Esophagus squamous epithelium (tissue), 5 donors: ENCODE measurements around the gene ANKRD28. TPM values are rescaled to one million over a fixed set of nuclear protein-coding genes. Genes with fewer than 3 reads are reported as not detected.
A peak's percentile ranks its signal among the peaks of the same experiment; 100 is the strongest.
"Not testable (repeated sequence)": the region's sequence is repeated elsewhere in the genome, so short reads cannot be mapped to it uniquely, and the experiment has no call there.

Source experiments
- DNase-seq: peaks from one replicate; lab custom pipeline; 2025; lab: John Stamatoyannopoulos, UW
- H3K27ac ChIP-seq, 4 donors: fragments of 200-600 bp; sonication (generic); one replicate each; pipeline ENCODE4 v1.5.1; 2016 to 2019; ENCODE audit warnings: mild to moderate bottlenecking in 1 of 4
- H3K27me3 ChIP-seq, 4 donors: fragments of 200-600 bp; sonication (generic); 1 replicate in 3 of 4; 2 replicates in 1 of 4; pipeline versions ENCODE4 v1.5.1 to v1.6.0; 2017 to 2021; ENCODE audit warnings: antibody characterized with exemption in 1 of 4
- H3K36me3 ChIP-seq, 3 donors: fragments of 200-600 bp; sonication (generic); one replicate each; pipeline ENCODE4 v1.5.1; 2016 to 2019
- H3K4me1 ChIP-seq, 3 donors: fragments of 200-600 bp; sonication (generic); one replicate each; pipeline ENCODE4 v1.5.1; 2017 to 2019
- H3K4me3 ChIP-seq, 4 donors: fragments of 200-600 bp; sonication (generic); 1 replicate in 3 of 4; 2 replicates in 1 of 4; pipeline ENCODE4 v1.5.1; 2016 to 2019; ENCODE audit warnings: mild to moderate bottlenecking in 2 of 4, moderate library complexity in 1 of 4
- H3K9me3 ChIP-seq, 3 donors: fragments of 200-600 bp; sonication (generic); one replicate each; pipeline ENCODE4 v1.5.1; 2016 to 2019
- POLR2A ChIP-seq, 4 donors: fragments of 450-650 bp; IDR thresholded peaks; one replicate each; pipeline ENCODE4 v1.6.1; 2017; ENCODE audit warnings: antibody characterized with exemption in 4 of 4, mild to moderate bottlenecking in 4 of 4, moderate library complexity in 3 of 4
- WGBS, 2 donors: methylation state at CpG; one replicate each; pipeline ENCODE4 v1.1.5; 2018; 5-methylcytosine and 5-hydroxymethylcytosine counted together
- intact Hi-C: fragments of 100-400 bp; cut with DNase I; formaldehyde crosslinking; loops from one replicate; pipeline ENCODE4 v1.15.0; 2022
- small RNA-seq, 4 donors: library from RNA; depleted of rRNA; stranded (forward); fragments of <200 nt; gene quantifications; one replicate each; pipeline ENCODE3, GENCODE V24; 2016
- total RNA-seq, 4 donors: library from RNA; depleted of rRNA; stranded (reverse); fragments of >200 nt; gene quantifications; one replicate each; pipeline ENCODE4 v1.1.0, GENCODE V29; 2016
- TF ChIP-seq, protein P1 (sequence below), 6 experiments: fragments of 450-650 bp in 4 of 6; fragments of 200-600 bp in 2 of 6; sonication (generic) in 2 of 6; IDR thresholded peaks; one replicate each; pipeline ENCODE4 v1.5.1; 2016 to 2019; ENCODE audit warnings: antibody characterized with exemption in 6 of 6, mild to moderate bottlenecking in 4 of 6, moderate library complexity in 4 of 6
- donor health status: DM: yes; HTN: yes; CAD: no.

The ANKRD28 gene
- total RNA-seq, 4 donors from 2014 or later = 20.8 to 49.6 (median 31.8) TPM

DNA sequence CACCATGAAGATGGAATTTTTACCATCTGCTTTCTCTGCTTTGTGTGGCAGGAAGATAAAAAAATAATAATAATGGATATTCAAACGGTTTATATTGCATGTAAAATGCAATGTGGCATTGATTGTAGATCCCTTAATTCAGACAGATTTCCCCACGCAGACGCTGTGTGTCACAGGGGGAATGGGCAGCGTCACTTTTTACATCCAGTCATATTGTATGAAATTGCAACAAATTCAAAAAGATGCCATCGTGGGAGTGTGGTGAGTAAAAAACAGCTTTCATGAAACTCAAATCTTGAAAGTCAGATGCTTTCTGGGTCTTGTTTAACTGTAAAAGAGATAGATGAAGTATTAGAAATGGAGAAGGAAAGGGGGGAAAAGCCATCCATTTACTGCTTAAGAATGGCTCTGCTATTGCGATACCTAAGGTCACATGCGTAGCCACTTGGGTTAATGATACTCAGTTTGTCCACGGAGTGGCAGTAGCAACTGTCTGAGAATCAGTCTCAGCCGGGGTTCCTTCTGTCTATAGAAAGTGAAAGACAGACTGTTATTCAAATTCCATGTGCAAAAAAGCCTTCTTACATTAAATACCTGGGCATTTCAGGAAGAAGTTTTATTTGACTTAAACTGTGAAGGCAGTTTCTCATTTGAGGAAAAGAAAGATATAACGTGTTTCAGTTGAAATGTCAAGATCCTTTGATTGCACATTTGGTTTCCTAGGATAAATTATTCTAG is 167.8 kb downstream of the ANKRD28 start:
- H3K4me1 ChIP-seq = peaks cover 9 to 29% (median 18%) of the 10 kb centered on the region in 3 donors
- TF ChIP-seq, protein P1, sequence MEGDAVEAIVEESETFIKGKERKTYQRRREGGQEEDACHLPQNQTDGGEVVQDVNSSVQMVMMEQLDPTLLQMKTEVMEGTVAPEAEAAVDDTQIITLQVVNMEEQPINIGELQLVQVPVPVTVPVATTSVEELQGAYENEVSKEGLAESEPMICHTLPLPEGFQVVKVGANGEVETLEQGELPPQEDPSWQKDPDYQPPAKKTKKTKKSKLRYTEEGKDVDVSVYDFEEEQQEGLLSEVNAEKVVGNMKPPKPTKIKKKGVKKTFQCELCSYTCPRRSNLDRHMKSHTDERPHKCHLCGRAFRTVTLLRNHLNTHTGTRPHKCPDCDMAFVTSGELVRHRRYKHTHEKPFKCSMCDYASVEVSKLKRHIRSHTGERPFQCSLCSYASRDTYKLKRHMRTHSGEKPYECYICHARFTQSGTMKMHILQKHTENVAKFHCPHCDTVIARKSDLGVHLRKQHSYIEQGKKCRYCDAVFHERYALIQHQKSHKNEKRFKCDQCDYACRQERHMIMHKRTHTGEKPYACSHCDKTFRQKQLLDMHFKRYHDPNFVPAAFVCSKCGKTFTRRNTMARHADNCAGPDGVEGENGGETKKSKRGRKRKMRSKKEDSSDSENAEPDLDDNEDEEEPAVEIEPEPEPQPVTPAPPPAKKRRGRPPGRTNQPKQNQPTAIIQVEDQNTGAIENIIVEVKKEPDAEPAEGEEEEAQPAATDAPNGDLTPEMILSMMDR (IDR thresholded peaks at IDR 0.05) = peak; percentile 19 to 79 (median 69)
- no peak for TF ChIP-seq POLR2A (IDR thresholded peaks at IDR 0.05)
- peak overlapping the region in 3 of 4 donors; percentile 20 to 24 (median 24) for H3K4me3 ChIP-seq
- intact Hi-C loops = loop anchor here (5.0 kb wide), 1 partner anchor 182 kb away; no protein-coding TSS in a partner anchor
- DNase-seq = no peak
- H3K9me3 ChIP-seq = no peaks in the 10 kb centered on the region
- 30 to 42% methylated on average over 10 of the region's 10 CpGs for WGBS, 2 donors
- H3K36me3 ChIP-seq = no peaks in the 10 kb centered on the region
- H3K27ac ChIP-seq = peak overlapping the region in 2 of 4 donors; percentile 32 to 65
- H3K27me3 ChIP-seq = no peaks in the 10 kb centered on the region

GRCh38 chr3:15628967-15629366 is 168.8 kb downstream of the ANKRD28 start:
- intact Hi-C loops = no loop called here
- H3K36me3 ChIP-seq = no peaks in the 10 kb centered on the region
- H3K4me3 ChIP-seq = no peak overlapping the region
- no peak overlapping the region for H3K27ac ChIP-seq
- TF ChIP-seq, protein P1 (IDR thresholded peaks at IDR 0.05) = no peak
- TF ChIP-seq POLR2A (IDR thresholded peaks at IDR 0.05) = no peak
- H3K4me1 ChIP-seq = peaks cover 0 to 18% (median 9%) of the 10 kb centered on the region in 3 donors
- no peaks in the 10 kb centered on the region for H3K9me3 ChIP-seq
- no peaks in the 10 kb centered on the region for H3K27me3 ChIP-seq
- DNase-seq = no peak

GRCh38 chr3:15623535-15624440 is 174.0 kb downstream of the ANKRD28 start:
- no peak for TF ChIP-seq POLR2A (IDR thresholded peaks at IDR 0.05)
- TF ChIP-seq, protein P1 (IDR thresholded peaks at IDR 0.05) = no peak

DNA sequence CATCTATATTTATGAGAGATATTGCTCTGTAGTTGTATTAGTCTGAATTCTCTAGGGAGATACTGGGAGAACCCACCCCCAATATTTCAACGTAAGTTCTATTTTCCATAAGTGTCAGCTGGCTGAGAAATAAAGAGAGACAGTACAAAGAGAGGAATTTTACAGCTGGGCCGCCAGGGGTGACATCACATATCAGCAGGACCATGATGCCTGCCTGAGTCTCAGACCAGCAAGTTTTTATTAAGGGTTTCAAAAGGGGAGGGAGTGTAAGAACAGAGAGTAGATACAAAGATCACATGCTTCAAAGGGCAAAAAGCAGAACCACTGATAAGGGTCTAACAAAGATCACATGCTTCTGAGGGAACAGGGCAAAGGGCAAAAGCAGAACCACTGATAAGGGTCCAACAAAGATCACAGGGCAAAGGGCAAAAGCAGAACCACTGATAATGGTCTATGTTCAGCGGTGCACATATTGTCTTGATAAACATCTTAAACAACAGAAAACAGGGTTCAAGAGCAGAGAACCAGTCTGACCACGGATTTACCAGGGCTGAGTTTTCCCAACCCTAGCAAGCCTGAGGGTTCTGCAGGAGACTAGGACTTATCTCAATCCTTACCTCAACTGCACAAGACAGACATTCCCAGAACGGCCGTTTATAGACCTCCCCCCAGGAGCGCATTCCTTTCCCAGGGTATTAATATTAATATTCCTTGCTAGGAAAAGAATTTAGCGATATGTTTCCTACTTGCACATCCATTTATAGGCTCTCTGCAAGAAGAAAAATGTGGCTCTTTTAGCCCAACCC is 177.9 kb downstream of the ANKRD28 start:
- H3K9me3 ChIP-seq = peaks cover 0 to 20% (median 0%) of the 10 kb centered on the region in 3 donors
- H3K36me3 ChIP-seq = peaks cover 0 to 11% (median 0%) of the 10 kb centered on the region in 3 donors
- H3K27ac ChIP-seq, DNase-seq, H3K4me1 ChIP-seq, H3K4me3 ChIP-seq, H3K27me3 ChIP-seq, intact Hi-C loops: not testable (repeated sequence)
- 90 to 92% methylated on average over 8 of the region's 8 CpGs for WGBS, 2 donors

More at GRCh38 chr3:15623535-15624440, 174.0 kb downstream of the ANKRD28 start:
- DNase-seq = no peak
- 66 to 69% methylated on average over 4 of the region's 4 CpGs for WGBS, 2 donors
- Histone ChIP-seq H3K4me1 (no peaks in the 10 kb centered on the region), H3K4me3 (no peak overlapping the region), H3K36me3 (peaks cover 0 to 11% (median 0%) of the 10 kb centered on the region in 3 donors), H3K9me3 (peaks cover 0 to 20% (median 0%) of the 10 kb centered on the region in 3 donors), H3K27me3 (no peaks in the 10 kb centered on the region), H3K27ac (no peak overlapping the region)
- intact Hi-C loops = no loop called here

Small RNA genes lying within 50 kb of the gene (small RNA-seq; reads per million reads assigned to genes)
- gene MIR3134 = 0 reads per million in 4 donors
- 0 reads per million in 4 donors for gene RN7SL4P

Other genes with a start within 250 kb of the ANKRD28 start
- gene HACL1, start 196.4 kb downstream of the ANKRD28 start, total RNA-seq = 10 to 100 TPM in 2 of 4 donors, 1 to 10 TPM in 2; 3.3 to 22.3 (median 9.4) TPM
- gene BTD, start 196.2 kb downstream of the ANKRD28 start, total RNA-seq = 10 to 100 TPM in 3 of 4 donors, 1 to 10 TPM in 1; 7.7 to 16.6 (median 12.3) TPM